ENCODE measurements around the gene PICALM.

DNA sequence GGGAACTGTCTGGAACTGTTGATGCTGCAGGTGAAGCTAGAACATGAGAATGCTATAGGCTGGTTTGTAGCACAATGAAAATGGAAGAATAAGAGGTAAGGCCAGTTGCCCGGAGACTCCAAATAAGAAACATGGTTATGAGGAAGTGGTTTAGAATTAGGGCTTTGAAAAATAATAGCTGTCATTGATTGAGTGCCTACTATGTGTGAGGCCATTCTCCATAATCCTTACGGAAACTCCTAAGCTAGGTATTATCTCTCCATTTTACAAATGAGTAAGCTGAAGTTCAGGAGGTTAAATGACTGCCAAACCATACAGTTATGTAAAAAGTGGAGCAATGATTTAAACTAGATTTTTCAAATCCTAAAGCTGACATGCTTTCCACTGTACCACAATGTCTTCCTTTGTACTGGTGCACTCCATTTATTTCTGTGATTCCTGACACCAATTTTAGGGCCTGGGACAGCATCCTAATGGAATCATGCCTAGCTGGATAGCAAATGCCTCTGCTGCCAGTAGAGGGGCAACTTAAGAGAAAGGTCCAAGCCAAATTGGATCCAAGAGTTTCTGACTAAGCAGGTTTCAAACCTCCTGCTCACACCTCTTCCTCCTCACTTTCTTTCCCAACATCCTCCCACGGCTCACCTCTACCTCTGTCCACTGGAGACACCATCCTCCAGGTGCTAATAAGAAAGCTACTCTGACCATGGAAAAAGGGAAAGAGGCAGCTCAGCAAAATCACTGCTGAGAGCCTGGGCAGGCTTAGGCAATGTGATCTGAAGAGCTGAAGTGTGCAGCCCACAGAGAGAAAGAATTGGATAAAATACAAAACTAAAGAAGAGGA lies 46.9 kb upstream of the PICALM start:
- TF ChIP-seq SMC3 (IDR thresholded peaks at IDR 0.05; ENCODE audit: low read length) (no peak), ZNF530 (CRISPR knock-in tag; IDR thresholded peaks at IDR 0.05; ENCODE audit: low read depth) (no peak), PAWR (CRISPR knock-in tag; IDR thresholded peaks at IDR 0.05; ENCODE audit: borderline replicate concordance) (no peak)
- TF ChIP-seq, protein P1, sequence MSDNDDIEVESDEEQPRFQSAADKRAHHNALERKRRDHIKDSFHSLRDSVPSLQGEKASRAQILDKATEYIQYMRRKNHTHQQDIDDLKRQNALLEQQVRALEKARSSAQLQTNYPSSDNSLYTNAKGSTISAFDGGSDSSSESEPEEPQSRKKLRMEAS (IDR thresholded peaks at IDR 0.05): no peak
